Stimulated activated CD8-positive, alpha-beta memory T cell treated with anti-CD3 and anti-CD28 coated beads, Interleukin-4, amount 100 ng/mL, for 48 hours (primary cell): Measurements from ENCODE around the gene PSENEN.
"Not testable (repeated sequence)": the region's sequence is repeated elsewhere in the genome, so short reads cannot be mapped to it uniquely, and the experiment has no call there.

Source experiments
- DNase-seq: peaks from one replicate; pipeline ENCODE4 v3.0.0-alpha.2; 2020

The PSENEN gene

DNA sequence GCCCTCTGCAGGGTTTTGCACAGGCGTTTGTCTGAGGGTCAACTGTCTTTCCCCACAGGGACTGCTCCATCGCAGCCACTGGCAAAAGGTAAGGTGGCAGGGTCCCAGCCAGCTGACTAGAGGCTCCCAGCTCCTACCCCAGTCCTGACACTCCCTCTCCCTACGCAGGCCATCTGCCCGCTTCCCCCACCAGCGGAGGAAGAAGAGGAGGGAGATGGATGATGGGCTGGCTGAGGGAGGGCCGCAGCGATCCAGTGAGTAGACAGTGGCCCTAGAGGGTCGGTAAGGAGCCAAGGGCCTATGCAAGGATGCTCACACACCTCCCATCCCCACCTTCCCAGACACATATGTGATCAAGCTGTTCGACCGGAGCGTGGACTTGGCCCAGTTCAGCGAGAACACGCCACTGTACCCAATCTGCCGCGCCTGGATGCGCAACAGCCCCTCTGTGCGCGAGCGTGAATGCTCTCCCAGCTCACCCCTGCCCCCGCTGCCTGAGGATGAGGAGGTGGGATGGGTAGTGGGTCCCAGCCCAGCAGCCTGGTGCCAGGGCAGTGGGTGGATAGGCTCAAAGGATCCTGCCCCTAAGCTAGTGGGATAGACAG lies 7.4 kb downstream of the PSENEN start:
- no peak for DNase-seq

DNA sequence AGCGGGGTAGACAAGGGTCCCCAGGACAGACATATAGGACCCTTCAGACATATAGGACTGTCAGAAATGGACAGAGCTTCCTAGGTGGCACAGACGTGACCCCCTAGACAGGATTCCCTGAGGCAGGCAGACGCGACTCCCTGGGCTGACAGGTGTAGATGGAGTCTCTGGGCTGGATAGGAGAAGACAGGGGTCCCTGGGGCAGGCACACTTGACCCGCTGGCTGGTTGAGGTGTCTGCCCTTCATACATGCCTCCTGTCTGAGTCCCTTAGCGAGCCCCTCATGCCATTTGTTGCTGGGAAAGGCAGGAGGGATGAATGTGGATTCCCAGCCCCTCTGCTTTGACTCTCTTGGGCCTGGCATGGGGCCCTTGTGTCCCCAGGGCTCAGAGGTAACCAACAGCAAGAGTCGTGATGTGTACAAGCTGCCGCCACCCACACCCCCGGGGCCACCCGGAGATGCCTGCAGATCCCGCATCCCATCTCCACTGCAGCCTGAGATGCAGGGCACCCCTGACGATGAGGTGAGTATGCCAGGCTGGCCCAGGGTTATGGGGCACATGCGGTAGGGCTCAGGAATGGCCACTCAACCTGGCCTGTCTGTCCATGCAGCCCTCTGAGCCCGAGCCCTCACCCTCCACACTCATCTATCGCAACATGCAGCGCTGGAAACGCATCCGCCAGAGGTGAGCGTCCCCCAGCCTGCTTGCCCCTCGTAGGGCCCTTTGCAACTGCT lies 8.4 kb downstream of the PSENEN start:
- DNase-seq, result no peak

DNA sequence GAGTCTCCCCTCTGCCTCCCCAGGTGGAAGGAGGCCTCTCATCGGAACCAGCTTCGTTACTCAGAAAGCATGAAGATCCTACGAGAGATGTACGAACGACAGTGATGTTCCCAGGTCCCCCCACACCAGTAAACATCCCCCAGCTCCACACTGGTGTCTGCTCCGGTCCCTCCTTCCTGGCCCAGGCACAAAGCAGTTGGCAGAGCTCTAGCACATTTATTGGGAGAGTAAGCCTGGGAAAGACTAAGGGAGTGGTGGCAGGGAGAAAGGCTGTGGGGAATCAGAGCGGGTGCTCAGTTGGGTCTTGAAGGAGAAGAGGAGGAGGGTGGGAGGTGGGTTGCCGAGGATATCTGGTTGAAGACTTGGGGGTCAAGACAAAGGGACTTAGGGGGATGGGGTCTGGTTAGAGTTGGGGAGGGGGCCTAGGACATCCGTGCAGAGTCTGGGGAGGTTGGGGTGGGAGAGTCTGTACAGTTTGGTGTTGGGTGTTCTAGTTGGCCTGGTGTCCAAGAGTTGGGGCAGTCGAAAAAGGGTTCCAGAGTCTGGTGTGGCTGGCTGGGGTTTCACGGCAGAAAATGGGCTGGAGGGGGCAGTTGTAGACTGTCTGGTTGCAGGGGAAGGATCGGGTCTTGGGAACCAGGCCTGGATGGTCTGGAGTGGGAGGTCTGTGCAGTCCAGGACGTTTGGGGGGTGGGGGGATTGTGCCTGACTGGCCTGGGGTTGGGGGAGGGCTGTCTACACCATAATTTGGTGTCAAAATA lies 9.1 kb downstream of the PSENEN start:
- no peak for DNase-seq

- DNase-seq, result no peak
Observed at GRCh38 chr19:35755131-35755549, 9.7 kb downstream of the PSENEN start.

DNA sequence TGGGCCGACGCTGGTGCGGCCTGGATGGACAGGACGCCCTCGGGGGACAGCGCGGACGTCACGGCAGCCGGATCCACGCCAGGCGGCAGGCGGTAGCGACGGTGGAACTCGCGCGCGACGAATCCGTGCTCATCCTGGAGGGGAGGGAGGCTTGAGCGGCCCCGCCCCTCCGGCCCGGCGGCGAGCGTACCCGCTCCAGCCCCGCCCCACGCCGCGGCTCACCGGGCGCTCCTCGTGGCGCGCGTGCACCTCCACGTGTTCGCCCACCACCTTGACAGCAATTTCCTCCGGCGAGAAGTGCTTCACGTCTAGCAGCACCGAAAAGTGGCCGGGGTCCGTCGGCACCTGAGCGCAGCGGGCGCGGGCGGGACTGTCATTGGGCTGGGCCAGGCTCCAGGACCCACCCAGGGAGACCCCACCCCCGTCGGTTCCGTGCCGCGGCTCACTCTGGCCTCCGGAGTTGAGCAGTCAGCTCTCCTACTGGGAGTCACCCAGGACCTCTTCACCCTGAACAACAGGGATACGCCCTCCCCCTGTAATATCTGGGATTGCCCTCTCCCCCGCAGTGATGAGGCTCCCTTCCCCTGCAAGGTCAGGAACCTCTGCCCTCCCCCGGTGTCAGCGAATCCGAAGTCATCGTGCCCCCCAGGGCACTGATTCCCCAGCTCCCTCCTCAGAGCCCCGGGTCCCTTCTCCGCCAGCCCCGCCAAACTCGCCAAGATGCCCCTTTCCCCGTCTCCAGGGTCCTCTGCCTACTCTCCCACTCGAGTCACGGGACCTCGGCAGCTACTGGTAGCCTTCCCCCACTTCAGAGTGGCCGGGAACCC lies 10.3 kb downstream of the PSENEN start:
- peak; percentile 59 for DNase-seq

GRCh38 chr19:35756377-35757230 lies 11.2 kb downstream of the PSENEN start, which contains the start of gene HSPB6:
Gene HSPB6, minus strand, starts transcription at chr19:35757029. Its CDS starts 21 bp downstream, at chr19:35757008.
- no peak for DNase-seq

DNA sequence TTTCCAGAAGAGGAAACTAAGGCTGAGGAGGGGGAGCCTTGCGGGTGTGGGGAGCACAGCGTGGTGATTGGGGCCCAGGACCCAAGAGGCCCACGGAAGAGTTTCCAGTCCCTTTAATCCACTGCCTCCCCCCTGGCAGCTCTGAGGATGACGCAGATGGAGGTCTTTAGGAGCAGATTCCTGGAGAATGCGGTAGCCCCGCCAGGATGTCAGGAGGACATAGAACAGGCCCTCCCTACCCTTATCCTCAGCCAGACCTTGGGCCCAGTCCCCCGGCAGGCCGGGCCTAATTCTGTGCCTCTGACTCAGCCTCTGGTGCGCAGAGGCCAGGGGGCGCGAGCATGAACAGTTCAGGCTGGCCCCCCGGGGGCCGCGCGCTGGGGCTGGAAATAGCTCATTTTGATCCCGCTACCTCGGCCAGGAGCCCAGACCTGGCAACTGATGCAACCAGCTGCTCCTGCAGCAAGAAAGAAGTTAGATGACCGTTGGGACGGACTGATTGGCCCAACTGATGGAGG lies 11.8 kb downstream of the PSENEN start:
- DNase-seq, result peak; percentile 58

- peak; percentile 99 for DNase-seq
Observed at GRCh38 chr19:35757749-35758608, 12.5 kb downstream of the PSENEN start, which contains the start of gene PROSER3. Gene PROSER3, plus strand, starts transcription at chr19:35758176. Its CDS starts 40 bp downstream, at chr19:35758216.

GRCh38 chr19:35759697-35760096 lies 14.2 kb downstream of the PSENEN start:
- no peak for DNase-seq

- no peak for DNase-seq
Observed at GRCh38 chr19:35760711-35761349, 15.4 kb downstream of the PSENEN start.

- no peak for DNase-seq
Observed at GRCh38 chr19:35764432-35765315, 19.2 kb downstream of the PSENEN start.

- DNase-seq, result no peak
Observed at GRCh38 chr19:35766571-35767104, 21.2 kb downstream of the PSENEN start.

DNA sequence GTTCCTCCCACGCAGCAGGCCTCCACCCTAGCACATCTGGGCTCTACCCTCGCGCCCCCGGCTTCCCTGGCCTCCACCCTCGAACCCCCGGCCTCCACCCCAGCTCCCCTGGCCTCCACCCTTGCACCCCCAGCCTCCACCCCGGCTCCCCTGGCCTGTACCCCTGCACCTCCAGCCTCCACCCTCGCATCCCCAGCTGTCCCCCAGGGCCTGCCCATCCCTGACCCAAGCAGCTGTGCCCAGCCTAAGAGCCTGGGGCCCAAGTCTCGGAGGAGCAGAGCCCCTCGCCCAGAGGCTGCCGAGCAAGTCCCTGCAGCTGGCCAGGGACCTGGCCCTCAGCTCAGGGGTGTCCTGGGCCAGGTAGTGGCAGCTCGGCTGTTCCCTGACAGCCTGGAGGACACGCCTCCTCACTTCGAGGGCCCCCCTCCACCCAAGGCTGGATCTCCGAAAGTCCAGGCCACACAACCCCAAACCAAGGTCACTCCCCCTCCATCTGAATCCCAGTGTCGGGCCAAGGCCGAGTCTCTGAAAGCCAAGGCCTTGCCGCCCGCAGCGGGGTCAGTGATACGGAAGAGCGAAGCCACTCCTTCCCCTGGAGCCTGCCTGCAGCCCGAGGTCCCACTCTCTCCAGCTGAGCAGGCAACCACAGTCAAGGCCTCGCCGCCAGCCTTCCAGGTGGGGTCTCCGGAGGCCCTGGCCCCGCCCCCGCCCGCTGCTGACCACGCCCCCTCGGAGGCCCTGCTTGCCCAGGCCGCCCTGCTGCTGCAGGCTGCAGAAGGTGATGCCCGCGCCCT lies 22.0 kb downstream of the PSENEN start:
- no peak for DNase-seq

DNA sequence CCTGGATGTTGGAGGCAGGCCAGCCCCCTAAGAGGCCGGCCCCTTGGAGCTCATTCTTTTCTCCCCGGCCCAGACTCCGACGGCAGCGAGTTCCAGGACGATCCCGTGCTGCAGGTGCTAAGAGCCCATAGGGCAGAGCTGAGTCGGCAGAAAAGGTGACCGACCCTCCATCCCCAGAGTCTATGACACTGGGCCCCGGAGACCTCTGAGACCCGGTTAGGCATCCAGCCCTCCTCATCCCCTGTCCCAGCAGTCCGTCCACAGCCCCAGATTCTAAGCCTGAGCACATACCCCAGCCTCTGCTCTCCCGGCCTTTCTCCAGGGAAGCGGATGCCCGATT lies 22.6 kb downstream of the PSENEN start:
- no peak for DNase-seq

DNA sequence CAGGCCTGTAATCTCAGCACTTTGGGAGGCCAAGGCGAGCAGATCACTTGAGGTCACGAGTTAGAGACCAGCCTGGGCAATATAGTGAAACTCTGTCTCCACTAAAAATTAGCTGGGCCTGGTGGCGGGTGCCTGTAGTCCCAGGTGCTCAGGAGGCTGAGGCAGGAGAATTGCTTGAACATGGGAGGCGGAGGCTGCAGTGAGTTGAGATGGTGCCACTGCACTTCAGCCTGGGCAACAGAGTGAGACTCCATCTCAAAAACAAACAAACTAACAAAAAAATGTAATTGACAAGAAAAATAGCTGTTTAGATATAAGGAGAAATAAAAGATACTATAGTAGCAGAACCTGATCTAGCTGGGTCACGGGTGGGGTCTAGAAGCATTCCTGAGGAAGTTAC lies 26.9 kb downstream of the PSENEN start:
- DNase-seq, result not testable (repeated sequence)

DNA sequence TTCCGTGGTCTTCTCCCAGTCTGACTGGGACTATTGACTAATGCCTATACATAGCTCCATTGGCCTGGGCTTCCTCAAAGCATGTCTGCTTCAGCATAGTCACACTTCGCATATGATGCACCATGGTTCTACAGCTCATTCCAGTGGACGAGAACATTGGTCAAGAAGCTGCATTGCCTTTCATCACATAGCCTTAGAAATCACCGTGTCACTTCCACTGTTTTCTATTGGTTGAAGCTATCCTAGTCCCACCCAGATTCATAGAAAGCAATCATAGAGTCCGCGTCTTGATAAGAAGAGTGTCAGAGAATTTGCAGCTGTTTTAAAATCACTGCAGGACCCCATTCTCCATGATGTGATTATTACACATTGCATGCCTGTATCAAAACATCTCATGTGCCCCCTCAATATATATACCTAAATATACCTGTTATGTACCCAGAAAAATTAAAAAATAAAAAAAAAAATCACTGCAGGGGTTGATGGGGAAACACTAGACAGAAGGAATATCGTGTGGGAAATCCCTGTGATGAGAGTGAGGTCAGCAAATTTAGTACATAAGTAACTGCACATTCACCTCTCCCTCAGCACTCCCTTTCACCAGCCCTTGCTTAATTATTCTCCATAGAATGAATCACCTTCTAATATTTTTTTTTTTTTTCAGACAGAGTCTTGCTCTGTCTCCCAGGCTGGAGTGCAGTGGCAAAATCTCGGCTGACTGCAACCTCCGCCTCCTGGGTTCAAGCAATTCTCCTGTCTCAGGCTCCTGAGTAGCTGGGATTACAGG lies 27.8 kb downstream of the PSENEN start:
- DNase-seq, result no peak
